ENCODE measurements around the gene PLPP7.

The PLPP7 gene

GRCh38 chr9:131278702-131279111, 10.8 kb upstream of the PLPP7 start:
- in situ Hi-C loops (cut with HindIII; ENCODE audit: low pct_ligation_motif_present, low pct_unique_long_range_greater_than_20kb, low sequenced_read_pairs), result no loop called here
- no peak for DNase-seq

GRCh38 chr9:131279196-131279862, 10.2 kb upstream of the PLPP7 start:
- in situ Hi-C loops (cut with HindIII; ENCODE audit: low pct_ligation_motif_present, low pct_unique_long_range_greater_than_20kb, low sequenced_read_pairs), result no loop called here
- no peak for DNase-seq

- in situ Hi-C loops (cut with HindIII; ENCODE audit: low pct_ligation_motif_present, low pct_unique_long_range_greater_than_20kb, low sequenced_read_pairs), result no loop called here
- DNase-seq, result no peak
These were observed 9.5 kb upstream of the PLPP7 start for GRCh38 chr9:131279863-131280570.

GRCh38 chr9:131280660-131281059, 8.9 kb upstream of the PLPP7 start:
- in situ Hi-C loops (cut with HindIII; ENCODE audit: low pct_ligation_motif_present, low pct_unique_long_range_greater_than_20kb, low sequenced_read_pairs), result no loop called here
- no peak for DNase-seq

- no peak for DNase-seq
- in situ Hi-C loops (cut with HindIII; ENCODE audit: low pct_ligation_motif_present, low pct_unique_long_range_greater_than_20kb, low sequenced_read_pairs), result no loop called here
These were observed 8.2 kb upstream of the PLPP7 start for GRCh38 chr9:131281119-131281965.

- in situ Hi-C loops (cut with HindIII; ENCODE audit: low pct_ligation_motif_present, low pct_unique_long_range_greater_than_20kb, low sequenced_read_pairs), result no loop called here
- no peak for DNase-seq
These were observed 7.3 kb upstream of the PLPP7 start for GRCh38 chr9:131282175-131282574.

GRCh38 chr9:131282688-131283422, 6.7 kb upstream of the PLPP7 start:
- DNase-seq, result no peak
- in situ Hi-C loops (cut with HindIII; ENCODE audit: low pct_ligation_motif_present, low pct_unique_long_range_greater_than_20kb, low sequenced_read_pairs), result no loop called here

- DNase-seq, result no peak
- in situ Hi-C loops (cut with HindIII; ENCODE audit: low pct_ligation_motif_present, low pct_unique_long_range_greater_than_20kb, low sequenced_read_pairs), result no loop called here
These were observed 4.7 kb upstream of the PLPP7 start for GRCh38 chr9:131284856-131285255.

GRCh38 chr9:131287359-131287758, 2.2 kb upstream of the PLPP7 start:
- no peak for DNase-seq
- in situ Hi-C loops (cut with HindIII; ENCODE audit: low pct_ligation_motif_present, low pct_unique_long_range_greater_than_20kb, low sequenced_read_pairs), result no loop called here

- in situ Hi-C loops (cut with HindIII; ENCODE audit: low pct_ligation_motif_present, low pct_unique_long_range_greater_than_20kb, low sequenced_read_pairs), result no loop called here
- DNase-seq, result no peak
These were observed 1.3 kb upstream of the PLPP7 start for GRCh38 chr9:131288217-131288616.

GRCh38 chr9:131290036-131290766, 678 bp downstream of the PLPP7 start:
- in situ Hi-C loops (cut with HindIII; ENCODE audit: low pct_ligation_motif_present, low pct_unique_long_range_greater_than_20kb, low sequenced_read_pairs), result no loop called here
- no peak for DNase-seq

GRCh38 chr9:131290767-131291370, 1.3 kb downstream of the PLPP7 start:
- in situ Hi-C loops (cut with HindIII; ENCODE audit: low pct_ligation_motif_present, low pct_unique_long_range_greater_than_20kb, low sequenced_read_pairs), result no loop called here
- no peak for DNase-seq

- in situ Hi-C loops (cut with HindIII; ENCODE audit: low pct_ligation_motif_present, low pct_unique_long_range_greater_than_20kb, low sequenced_read_pairs), result no loop called here
- DNase-seq, result no peak
These were observed 2.3 kb downstream of the PLPP7 start for GRCh38 chr9:131291795-131292315.

- in situ Hi-C loops (cut with HindIII; ENCODE audit: low pct_ligation_motif_present, low pct_unique_long_range_greater_than_20kb, low sequenced_read_pairs), result no loop called here
- DNase-seq, result no peak
These were observed 3.4 kb downstream of the PLPP7 start for GRCh38 chr9:131292937-131293336.

- in situ Hi-C loops (cut with HindIII; ENCODE audit: low pct_ligation_motif_present, low pct_unique_long_range_greater_than_20kb, low sequenced_read_pairs), result no loop called here
- no peak for DNase-seq
These were observed 6.9 kb downstream of the PLPP7 start for GRCh38 chr9:131296460-131296859.

GRCh38 chr9:131296906-131297500, 7.5 kb downstream of the PLPP7 start:
- no peak for DNase-seq
- in situ Hi-C loops (cut with HindIII; ENCODE audit: low pct_ligation_motif_present, low pct_unique_long_range_greater_than_20kb, low sequenced_read_pairs), result no loop called here

- no peak for DNase-seq
- in situ Hi-C loops (cut with HindIII; ENCODE audit: low pct_ligation_motif_present, low pct_unique_long_range_greater_than_20kb, low sequenced_read_pairs), result no loop called here
These were observed 8.4 kb downstream of the PLPP7 start for GRCh38 chr9:131297903-131298302.
